ENCODE data around the gene ACTL7A.
"Not testable (repeated sequence)": the region's sequence is repeated elsewhere in the genome, so short reads cannot be mapped to it uniquely, and the experiment has no call there.

Gene ACTL7A

GRCh38 chr9:108861997-108862396 lies at the start of gene ACTL7A:
ACTL7A (plus strand) TSS chr9:108862266; CDS start chr9:108862323, 57 bp downstream.
- DNase-seq, result no peak

GRCh38 chr9:108812396-108813025 lies 49.6 kb upstream of the ACTL7A start:
- DNase-seq, result peak; percentile 70

- no peak for DNase-seq
These were observed 48.0 kb upstream of the ACTL7A start for GRCh38 chr9:108813951-108814601.

- no peak for DNase-seq
These were observed 46.9 kb upstream of the ACTL7A start for GRCh38 chr9:108815156-108815555.

GRCh38 chr9:108816037-108816436 lies 46.0 kb upstream of the ACTL7A start:
- no peak for DNase-seq

GRCh38 chr9:108823829-108824228 lies 38.2 kb upstream of the ACTL7A start:
- no peak for DNase-seq

GRCh38 chr9:108830272-108830671 lies 31.8 kb upstream of the ACTL7A start:
- DNase-seq, result no peak

GRCh38 chr9:108831496-108832178 lies 30.4 kb upstream of the ACTL7A start:
- no peak for DNase-seq

- no peak for DNase-seq
These were observed 29.9 kb upstream of the ACTL7A start for GRCh38 chr9:108832179-108832500.

- no peak for DNase-seq
These were observed 27.0 kb upstream of the ACTL7A start for GRCh38 chr9:108834959-108835665.

GRCh38 chr9:108835831-108836230 lies 26.2 kb upstream of the ACTL7A start:
- DNase-seq, result no peak

GRCh38 chr9:108836319-108836718 lies 25.7 kb upstream of the ACTL7A start:
- DNase-seq, result no peak

GRCh38 chr9:108836781-108837180 lies 25.3 kb upstream of the ACTL7A start:
- DNase-seq, result no peak

GRCh38 chr9:108837530-108837929 lies 24.5 kb upstream of the ACTL7A start:
- DNase-seq, result no peak

- DNase-seq, result no peak
These were observed 24.0 kb upstream of the ACTL7A start for GRCh38 chr9:108838017-108838416.

GRCh38 chr9:108839561-108839960 lies 22.5 kb upstream of the ACTL7A start:
- DNase-seq, result not testable (repeated sequence)

- no peak for DNase-seq
These were observed 19.3 kb upstream of the ACTL7A start for GRCh38 chr9:108842610-108843295.

GRCh38 chr9:108844391-108844790 lies 17.7 kb upstream of the ACTL7A start:
- DNase-seq, result no peak

- DNase-seq, result no peak
These were observed 17.2 kb upstream of the ACTL7A start for GRCh38 chr9:108844856-108845255.

GRCh38 chr9:108845507-108845906 lies 16.6 kb upstream of the ACTL7A start:
- no peak for DNase-seq

- DNase-seq, result no peak
These were observed 16.1 kb upstream of the ACTL7A start for GRCh38 chr9:108845947-108846346.

GRCh38 chr9:108848296-108848695 lies 13.8 kb upstream of the ACTL7A start:
- not testable (repeated sequence) for DNase-seq

GRCh38 chr9:108850293-108850897 lies 11.7 kb upstream of the ACTL7A start:
- no peak for DNase-seq

Measured in right forelimb (tissue), 1 donor.